HG02938 (cell line): ENCODE data around the gene COQ3.
"Not testable (repeated sequence)": the region's sequence is repeated elsewhere in the genome, so short reads cannot be mapped to it uniquely, and the experiment has no call there.

Source experiments
- ATAC-seq: cut with Tn5 transposase; IDR thresholded peaks from one replicate; pipeline ENCODE4 v1.9.1; 2021; ENCODE audit warnings: mild to moderate bottlenecking, moderate library complexity; ENCODE audit not compliant: unreplicated experiment

Gene COQ3

DNA sequence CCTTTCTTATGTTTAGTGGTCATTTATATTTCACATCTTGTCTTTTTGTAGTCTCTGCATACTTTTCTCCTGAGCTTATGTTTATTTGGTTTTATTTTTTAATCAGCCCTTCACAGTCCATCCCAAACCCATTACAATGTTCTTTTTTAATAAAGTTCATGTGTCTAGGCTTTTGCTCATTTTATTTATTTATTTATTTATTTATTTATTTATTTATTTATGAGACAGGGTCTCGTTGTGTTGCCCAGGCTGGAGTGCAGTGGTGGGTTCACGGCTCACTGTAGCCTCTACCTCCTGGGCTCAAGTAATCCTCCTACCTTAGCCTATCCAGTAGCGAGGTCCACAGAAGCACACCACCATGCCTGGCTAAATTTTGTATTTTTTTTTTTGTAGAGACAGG is 3.1 kb downstream of the COQ3 start:
- ATAC-seq, result no peak

DNA sequence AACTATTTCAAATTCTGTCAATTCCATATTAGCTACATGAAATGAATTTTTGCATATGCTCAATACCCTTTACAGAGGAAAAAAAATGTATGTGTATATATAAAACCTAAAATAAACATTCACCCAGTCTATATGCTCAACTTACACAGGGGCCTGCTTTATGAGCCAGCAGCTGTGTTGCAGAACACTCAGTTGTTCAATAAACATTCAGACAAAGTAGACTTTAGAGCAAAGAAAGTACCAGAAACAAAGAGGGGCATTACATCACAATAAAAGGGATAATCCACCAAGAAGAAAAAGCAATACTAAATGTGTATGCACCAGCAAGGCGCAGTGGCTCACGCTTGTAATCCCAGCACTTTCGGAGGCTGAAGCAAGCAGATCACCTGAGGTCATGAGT is 9.5 kb downstream of the COQ3 start:
- ATAC-seq, result no peak

DNA sequence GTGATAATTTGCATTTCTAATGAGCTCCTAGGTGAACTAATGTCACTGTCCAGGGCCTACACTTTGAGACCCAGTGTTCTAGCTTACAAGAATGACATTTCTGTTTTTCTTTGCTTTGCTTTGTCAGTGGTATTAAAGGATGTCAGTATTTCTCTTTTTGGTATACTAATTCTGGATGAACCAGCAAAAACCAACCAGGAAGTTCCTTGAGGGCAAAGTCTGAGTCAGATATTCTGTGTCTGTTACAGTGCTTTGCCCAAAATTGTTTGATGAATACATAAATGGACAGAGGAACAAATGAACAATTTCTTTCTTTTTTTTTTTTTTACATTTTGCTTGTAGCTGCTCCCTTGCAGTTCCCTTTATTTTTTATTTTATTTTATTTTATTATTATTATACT is 15.4 kb downstream of the COQ3 start:
- ATAC-seq, result no peak

DNA sequence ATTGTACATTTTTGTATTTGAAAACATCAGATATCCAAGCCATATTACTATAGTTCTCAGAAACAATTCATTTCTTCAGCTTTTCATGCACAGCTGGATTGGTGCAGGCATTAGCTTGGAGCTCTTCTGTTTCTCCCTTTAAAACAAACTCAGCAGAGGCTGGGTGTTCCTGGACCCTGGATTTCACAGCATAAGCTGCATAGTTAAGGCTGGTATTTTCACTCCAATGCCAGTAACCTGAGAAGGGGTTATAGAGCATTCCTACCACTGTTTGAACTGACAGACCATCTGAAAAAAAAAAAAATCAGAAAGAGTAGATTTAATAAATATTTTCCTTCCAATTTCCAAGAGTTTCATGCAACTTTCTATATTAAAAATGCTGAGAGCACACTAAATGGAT is 24.5 kb downstream of the COQ3 start:
- no peak for ATAC-seq

DNA sequence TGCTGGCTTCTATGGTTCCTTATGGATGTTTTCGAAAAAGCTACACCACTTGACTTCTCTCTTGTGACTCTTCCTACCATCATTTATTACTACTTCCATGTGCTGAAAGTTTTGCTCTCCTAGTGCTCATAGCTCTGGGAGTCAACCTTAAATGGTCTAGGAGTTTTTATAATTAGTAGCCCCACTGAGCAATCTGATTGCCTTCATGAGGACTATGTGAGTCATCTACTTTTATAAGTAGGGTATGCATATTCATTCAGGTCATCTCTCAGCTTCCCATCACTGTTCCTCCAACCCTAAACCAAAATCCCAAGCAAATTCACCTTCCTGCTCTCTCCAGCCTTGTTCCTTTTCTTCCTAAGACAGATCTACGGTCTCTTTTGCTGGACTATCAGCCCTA is 27.1 kb downstream of the COQ3 start:
- ATAC-seq, result no peak

DNA sequence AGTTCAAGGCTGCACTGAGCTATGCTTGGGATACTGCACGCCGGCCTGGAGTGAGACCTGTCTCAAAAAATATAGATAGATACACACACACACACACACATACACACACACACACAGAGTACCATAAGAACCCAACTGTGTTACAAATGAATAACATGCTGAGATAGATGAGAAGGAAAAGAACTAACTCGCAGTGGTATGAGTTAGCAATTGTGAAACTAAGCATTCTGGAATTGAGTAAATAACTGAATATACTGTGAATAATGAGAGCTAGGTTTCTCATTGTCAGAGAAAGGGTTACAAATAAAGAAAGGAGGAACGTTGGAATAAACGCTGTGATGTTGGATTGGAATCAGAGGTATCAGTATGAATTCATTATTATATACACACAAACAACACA is 30.0 kb downstream of the COQ3 start:
- ATAC-seq, result peak; percentile 89

DNA sequence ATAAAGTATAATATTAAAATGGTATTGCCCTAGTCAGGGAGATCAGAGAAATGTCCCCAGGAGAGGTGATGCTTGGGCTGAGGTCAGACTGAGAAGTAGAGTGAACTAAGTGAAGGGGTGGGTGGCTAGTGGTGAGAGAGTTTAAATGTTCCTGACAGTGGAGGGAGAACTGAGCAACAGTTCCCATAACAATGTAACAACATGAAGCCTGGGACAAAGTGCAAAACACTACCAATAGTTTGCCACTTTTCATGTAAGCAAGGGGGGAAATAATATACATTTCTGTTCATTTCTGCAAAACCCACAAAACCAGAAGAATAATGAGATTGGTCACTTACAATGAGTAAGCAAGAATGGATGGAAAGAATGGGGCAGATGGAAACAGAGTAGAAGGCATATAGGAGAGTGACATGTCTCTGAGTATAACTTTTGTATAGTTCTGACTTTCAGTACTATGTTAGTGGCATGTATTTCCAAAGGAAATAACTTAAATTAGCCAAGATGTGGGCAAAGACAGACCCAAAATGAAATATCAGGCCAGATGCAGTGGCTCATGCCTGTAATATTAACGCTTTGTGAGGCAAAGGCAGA is 31.2 kb downstream of the COQ3 start:
- ATAC-seq, result no peak

DNA sequence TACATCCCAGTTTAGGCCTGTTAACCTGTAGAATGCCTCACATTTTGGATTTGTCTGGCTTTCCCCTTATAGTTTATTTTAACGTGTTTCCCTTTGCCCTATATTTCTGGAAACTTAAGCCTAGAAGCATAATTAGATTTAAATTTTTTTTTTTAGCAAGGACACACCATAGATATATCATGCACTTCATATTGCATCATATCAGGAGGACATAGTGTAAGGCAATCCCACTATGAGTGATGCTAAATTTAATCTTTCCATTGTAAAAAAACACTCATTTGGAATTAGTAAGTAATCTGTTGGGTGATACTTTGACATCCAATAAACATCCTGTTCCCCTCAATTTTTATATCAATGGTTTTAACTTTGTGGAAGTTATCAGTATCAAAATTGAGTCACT is 34.2 kb downstream of the COQ3 start:
- ATAC-seq, result no peak

DNA sequence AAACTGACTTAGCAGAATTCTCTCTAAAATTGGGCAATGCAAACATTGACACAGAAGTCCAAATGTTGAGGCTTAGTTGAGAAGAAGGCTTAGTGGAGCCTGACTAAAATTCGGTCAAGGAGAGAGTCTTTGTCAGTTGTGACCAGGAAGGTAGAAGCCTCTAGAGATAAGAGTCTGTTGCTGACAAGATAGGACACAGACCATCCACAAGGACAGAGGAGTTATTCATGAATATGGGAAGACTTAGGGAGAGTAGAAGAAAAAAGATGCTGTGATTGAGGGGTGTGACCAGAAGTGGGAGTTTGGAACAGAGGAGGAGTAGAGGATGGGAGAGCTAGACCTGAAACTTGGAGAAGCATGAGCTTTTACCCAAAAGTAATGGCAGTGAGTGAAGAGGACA is 37.4 kb downstream of the COQ3 start:
- ATAC-seq, result no peak

DNA sequence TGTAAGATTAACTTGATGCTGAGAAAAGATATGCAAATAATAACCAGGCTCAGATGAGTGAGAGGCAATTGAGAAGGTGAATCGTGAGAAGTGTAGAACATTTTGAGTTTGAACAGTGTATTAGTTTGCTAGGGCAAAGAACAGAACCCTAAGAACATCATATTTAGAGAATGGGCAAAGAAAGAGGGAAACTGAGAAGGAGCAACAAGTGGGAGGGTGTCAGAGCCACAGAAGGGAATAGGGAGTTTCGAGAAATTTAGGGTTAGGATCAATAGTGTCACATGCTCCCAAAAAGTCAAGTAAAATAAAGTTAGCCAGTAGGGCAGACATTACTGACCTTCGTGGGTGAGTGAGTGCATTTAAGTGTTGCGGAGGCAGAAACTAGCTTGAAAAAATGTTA is 39.0 kb downstream of the COQ3 start:
- ATAC-seq, result no peak

DNA sequence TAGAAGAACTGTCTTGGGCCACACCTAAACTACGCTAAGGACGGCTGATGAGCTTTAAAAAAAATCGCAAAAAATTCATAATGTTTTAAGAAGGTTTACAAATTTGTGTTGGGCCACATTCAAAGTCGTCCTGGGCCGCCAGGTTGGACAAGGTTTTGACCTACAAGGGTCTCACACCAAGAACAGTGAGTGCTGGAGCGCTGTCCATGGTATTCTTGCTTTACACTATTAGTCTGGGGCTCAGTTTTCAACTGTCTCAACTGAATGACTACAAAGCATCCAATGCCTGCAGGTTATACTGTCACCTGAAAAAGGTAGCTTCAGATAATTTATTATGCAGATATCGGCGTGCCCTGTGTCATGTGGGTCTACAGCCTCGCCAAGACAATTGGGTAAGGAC is 40.9 kb downstream of the COQ3 start:
- ATAC-seq, result no peak

DNA sequence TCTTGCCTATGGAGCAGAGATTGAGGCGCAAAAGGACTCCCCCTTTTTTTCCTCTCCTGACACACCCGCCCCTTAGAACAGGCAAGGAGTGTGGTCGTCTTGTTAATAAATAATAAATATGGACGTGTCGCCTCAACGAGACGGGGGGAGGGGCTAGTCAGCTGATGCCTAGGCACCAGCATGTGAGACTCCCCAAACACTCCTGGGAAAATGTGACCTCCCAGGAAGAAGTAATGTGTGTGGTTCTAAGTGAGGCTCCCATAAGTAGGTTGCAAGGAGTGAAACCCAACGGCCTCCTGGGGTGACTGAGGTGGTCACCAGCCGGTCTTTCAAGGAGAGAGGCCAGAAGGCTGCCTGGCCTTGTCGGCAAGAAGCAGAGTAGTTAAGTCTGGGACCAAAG is 43.4 kb downstream of the COQ3 start:
- no peak for ATAC-seq

DNA sequence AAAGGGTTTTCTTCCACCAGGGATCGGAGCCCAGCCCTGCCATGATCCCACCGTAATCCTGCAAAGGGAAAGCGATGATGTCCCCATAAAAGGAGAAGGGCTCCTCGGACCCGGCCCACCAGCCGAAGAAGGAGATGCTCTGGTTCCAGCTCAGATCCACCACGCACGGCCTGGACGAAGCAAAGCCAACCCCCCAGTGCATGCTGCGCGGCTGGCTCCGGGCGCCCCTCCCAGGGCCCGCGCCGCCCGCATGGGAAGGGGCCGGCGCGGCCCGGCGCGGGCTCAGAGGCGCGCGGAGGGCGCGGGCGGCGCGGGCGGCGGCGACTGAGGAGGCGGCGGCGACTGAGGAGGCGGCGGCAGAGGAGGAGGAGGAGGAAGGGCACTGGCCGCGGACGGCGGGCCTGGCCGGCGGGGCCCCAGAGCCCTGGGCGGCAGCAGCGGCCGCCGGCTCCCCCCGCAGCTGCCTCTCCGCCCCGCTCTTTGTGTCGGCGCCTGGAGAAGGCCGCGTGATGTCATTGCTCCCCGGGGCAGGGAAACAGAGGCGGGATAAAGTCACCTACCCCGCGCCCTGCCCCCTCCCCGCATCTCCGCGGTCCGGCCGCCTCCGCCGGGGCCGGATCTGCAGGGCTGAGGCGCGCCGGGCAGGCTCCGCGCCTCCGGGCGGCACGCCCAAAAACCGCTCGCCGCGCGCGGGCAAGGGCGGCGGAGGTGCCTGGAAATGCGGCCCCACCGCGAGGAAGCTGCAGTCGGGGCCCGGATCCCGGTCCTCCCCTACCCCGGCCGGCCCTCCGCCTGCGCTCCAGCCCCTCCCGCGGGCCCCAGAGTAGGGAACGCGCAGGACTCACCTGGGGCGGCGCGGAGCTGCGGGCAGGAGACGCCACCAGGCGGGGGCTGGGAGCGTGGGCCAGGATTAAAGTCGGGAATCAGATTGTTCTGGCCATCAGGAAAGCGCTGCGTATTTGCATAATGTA is 44.5 kb downstream of the COQ3 start, which contains the start of gene FAXC:
Gene FAXC, minus strand, starts transcription at position 504 of the 971 bp plus-strand sequence. Its CDS starts 302 bp downstream, at position 202.
- ATAC-seq, result no peak

DNA sequence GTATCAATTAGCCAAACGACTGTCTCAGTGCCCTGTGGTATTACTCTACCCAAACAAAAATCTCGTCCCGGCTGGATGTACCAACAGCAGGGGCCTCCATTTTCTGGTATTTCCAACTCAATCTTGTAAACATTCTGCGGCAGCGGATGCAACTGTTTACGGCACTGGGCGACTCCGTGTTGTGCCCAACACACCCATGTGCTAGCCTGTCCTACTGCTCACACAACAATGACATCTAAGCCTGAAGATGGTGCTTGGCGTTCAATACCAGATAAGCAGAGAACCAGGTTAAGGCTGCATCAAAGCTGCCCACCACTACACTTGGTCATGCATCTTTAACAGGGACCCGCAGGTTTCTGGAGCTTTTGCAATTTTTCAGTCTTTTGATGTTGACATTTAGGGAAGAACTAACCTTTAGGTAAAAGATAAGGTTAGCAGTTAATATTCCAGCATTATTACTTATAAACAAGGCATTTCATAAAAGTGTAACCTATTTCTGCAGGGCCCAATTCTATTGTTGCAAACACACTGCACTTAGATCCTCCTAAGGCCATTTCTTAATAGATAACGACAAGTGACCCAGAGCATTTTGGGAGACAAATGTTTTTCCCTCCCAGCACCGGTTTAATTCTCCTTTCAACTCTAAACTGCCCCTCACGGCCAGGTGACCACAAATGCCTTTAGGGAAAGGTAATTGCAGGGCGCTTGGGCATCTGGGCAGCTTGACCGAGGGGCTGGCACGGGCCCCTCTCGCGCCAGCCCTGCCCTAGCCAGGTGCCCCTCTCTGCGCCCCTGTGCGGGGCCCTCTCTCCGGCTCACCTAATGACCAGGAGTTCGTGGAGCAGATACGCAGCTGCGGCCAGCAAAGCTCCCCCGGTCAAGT is 45.5 kb downstream of the COQ3 start:
- no peak for ATAC-seq

DNA sequence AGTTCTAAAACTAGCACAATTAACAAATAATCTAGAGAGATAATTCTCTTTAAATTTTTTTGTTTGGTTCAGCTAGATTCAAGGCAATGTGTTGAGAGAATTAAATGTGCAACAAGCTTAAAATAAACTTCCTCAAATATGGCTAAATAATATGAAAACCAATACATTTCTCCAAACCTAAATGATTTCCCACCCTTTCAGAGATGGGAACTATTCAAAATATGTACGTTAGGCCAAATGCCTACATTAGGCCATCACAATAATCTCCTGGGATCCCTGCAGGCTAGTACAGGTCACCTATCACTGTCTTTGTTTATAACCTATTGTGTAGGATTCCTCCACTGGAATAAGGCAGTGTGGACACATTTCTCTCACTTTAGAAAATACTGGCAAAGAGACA is 46.2 kb downstream of the COQ3 start:
- ATAC-seq, result no peak

DNA sequence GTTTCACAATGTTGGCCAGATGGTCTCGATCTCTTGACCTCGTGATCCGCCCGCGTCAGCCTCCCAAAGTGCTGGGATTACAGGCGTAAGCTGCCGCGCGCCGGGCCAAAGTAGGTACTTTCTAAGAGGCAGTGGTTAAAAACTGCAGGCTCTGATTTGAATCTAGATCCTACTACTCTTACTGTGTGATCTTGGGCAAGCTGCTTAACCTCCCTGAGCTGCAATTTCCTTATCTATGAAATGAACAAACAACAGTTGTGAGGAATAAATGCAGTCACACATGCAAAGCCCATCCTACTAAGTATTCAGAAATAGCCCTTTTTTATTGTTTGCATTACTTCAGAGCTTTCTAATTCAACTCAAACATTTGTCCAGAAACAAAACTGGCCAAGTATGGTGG is 47.4 kb downstream of the COQ3 start:
- no peak for ATAC-seq

DNA sequence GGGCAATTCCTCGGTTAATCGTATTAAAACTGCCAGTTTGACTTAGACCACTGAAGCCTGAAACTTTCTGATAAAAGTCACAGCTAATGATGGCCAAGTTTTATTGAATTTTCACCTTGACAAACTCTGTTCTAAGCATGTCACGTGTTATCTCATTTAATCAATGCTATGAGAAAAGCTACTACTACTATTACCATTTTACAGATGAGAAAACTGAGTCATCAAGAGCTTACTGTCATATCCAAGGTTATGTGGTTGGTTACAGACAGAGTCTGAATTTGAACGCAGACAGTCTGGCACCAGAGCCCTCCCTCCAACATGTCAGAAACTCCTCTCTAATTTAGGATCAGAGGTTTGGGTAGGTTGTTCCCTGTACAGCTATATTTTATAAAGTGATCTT is 48.8 kb downstream of the COQ3 start:
- ATAC-seq, result no peak

DNA sequence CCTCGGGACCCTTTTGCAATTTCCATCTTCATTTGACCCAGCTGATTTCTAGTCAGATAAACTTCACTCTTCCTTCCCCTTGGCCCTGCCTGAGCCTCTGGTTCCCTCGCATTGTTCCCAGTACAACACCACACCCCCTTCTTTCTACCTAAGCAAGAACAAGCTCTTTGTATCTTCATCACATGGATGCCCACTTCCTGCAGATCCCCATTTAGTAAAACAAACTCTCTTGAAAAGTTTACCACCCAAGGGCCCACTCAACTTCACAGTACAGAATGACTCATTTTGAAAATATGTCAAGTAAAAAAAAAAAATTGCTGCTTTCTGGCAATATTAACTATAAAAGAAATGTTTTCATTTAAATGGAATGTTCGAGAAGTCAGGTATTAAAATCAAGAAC is 49.7 kb downstream of the COQ3 start:
- no peak for ATAC-seq

DNA sequence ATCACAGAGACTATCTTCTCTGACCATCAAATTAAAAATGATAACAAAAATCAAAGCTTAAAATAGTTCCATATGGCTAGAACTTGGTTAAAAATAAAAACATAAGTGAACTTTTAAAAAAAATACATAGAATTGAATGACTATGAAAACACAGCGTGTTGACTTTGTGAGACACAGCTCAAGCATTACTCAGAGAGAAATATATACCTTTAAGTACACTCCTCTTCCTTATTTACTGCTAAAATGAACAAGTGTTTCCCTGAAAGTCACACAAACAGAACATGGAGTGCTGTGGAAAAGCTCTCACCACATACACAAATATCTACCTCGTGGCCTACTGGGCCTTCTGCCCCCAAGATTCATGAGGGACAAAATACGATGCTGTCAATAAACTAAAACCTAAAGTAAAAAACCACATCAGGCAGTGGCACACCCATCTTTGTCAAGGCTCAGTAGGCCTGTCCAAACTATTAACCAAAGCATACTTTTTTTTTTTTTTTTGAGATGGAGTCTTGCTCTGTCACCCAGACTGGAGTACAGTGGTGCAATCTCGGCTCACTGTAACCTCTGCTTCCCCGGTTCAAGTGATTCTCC is 52.0 kb downstream of the COQ3 start:
- ATAC-seq, result no peak

DNA sequence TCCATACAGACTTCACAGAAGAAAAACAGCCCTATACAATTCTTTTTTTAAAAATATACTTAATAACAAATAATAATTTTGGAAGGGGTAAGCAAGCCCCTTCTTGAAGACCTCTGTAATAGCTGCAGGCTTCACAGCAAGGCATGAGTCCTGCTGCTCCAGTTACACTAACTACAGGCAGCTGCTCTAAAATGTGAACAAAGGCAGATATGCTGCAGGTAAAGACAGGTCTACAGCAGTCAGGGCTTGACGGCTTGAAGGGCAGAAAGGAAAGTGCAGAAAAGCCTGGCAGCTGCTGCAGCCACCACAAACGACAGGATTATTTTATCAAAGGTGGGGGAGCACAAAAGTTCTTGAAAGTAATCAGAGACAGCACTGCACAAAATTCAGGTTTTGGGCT is 55.8 kb downstream of the COQ3 start:
- no peak for ATAC-seq

DNA sequence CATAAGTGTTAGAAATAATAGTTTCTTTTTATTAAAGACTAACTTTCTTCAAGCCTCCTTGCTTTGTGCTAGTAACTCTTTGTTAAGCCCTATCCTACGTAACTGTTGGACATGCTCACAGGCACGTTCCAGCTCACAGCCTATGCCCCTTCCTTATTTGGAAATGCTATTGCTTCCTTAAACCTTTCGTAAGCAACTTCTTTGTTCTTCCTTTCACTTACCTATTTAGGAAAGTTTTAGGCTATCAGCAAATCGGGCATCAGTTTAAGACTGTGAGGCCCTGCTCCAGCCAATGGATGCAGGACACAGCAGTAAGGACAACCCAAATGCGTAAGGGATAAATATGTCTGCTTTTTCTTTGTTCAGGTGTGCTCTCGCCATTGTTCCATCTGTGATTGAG is 58.7 kb downstream of the COQ3 start:
- not testable (repeated sequence) for ATAC-seq
